K562 treated with DMSO at 1 percent for 24 hours (cell line): Measurements from ENCODE around the gene CBY3. TPM values are rescaled to one million over a fixed set of nuclear protein-coding genes. Genes with fewer than 3 reads are reported as not detected.

Source experiments
- total RNA-seq: library from RNA; unstranded; fragments of 300-600 nt; gene quantifications from 2 replicates; pipeline ENCODE4 v1.2.3, GENCODE V29; 2022; ENCODE audit warnings: low read depth; ENCODE audit not compliant: insufficient read depth

CBY3 gene
- total RNA-seq = not detected in 2 replicates

GRCh38 chr5:179680780-179681401 is at the start of gene CBY3:
Gene CBY3, minus strand, starts transcription at chr5:179681034. Its CDS starts 116 bp downstream, at chr5:179680918.

GRCh38 chr5:179698935-179699615 is 18.2 kb upstream of the CBY3 start, which contains the start of gene CANX:
Gene CANX, plus strand, starts transcription at chr5:179698967. Its CDS starts 6,715 bp downstream, at chr5:179705682.

Other genes starting within 250 kb of the CBY3 start
- gene RUFY1, start 130.5 kb downstream of the CBY3 start, total RNA-seq = 24.5 and 25.2 TPM in 2 replicates
- gene HNRNPH1, start 57.4 kb downstream of the CBY3 start, total RNA-seq = 150 and 166 TPM in 2 replicates
- gene CANX, start 17.9 kb upstream of the CBY3 start, total RNA-seq = 237 and 247 TPM in 2 replicates
- gene MAML1, start 51.8 kb upstream of the CBY3 start, total RNA-seq = 18.6 and 19.4 TPM in 2 replicates
- gene LTC4S, start 113.0 kb upstream of the CBY3 start, total RNA-seq = not detected in 2 replicates
- gene MGAT4B, start 125.8 kb upstream of the CBY3 start, total RNA-seq = 209 and 228 TPM in 2 replicates
- gene SQSTM1, start 139.9 kb upstream of the CBY3 start, total RNA-seq = 617 and 671 TPM in 2 replicates
- 19.1 and 21.7 TPM in 2 replicates for gene MRNIP, start 177.8 kb upstream of the CBY3 start, total RNA-seq
- gene TBC1D9B, start 226.9 kb upstream of the CBY3 start, total RNA-seq = 43.6 and 50.5 TPM in 2 replicates